NCI-H524 (cell line): ENCODE results near the gene CLN6.
"Not testable (repeated sequence)": the region's sequence is repeated elsewhere in the genome, so short reads cannot be mapped to it uniquely, and the experiment has no call there.

Experiments
- DNase-seq, 2 experiments: peaks; one replicate each; lab custom pipeline; 2025; lab: John Stamatoyannopoulos, UW

The CLN6 gene

DNA sequence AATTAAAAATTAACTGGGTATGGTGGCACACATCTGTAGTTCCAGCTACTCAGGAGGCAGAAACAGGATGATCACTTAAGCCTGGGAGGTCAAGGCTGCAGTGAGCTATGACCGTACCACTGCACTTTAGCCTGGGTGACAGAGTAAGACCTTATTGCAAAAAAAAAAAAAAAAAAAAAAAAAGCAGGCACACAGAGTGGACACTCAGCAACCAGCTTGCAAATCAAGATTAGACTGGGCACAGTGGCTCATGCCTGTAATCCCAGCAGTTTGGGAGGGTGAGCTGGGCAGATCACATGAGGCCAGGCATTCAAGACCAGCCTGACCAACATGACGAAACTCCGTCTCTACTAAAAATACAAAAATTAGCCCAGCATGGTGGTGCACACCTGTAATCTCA is 5.4 kb downstream of the CLN6 start:
- no peak for DNase-seq

- DNase-seq = peak in 1 of 2 experiments; percentile 32
Measured at GRCh38 chr15:68223171-68223570, 6.4 kb downstream of the CLN6 start.

DNA sequence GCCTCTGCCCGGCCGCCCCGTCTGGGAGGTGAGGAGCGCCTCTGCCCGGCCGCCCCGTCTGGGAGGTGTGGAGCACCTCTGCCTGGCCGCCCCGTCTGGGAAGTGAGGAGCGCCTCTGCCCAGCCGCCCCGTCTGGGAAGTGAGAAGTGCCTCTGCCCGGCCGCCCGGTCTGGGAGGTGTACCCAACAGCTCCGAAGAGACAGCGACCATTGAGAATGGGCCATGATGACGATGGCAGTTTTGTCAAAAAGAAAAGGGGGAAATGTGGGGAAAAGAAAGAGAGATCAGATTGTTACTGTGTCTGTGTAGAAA is 7.1 kb downstream of the CLN6 start:
- DNase-seq = not testable (repeated sequence)

- DNase-seq = not testable (repeated sequence)
Measured at GRCh38 chr15:68221530-68222431, 7.7 kb downstream of the CLN6 start.

- DNase-seq = no peak
Measured at GRCh38 chr15:68220967-68221366, 8.6 kb downstream of the CLN6 start.

DNA sequence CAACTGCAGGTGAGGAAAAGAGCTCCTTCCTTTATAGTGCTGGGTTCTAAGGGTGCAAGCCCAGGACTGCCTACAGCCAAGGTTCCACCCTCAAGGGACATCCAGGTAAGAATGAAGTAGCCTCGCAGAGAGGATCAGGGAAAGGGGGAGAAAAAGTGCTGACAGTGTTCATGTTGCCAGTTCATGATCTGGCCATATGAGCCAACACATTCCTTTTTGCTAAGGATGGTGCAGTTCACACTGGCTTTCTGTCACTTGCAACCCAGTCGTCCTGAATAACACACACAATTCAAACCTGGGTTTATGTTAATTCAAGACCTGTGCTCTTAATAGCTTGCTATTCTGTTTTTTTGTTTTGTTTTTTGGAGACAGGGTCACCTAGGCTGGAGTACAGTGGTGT is 9.0 kb downstream of the CLN6 start:
- no peak for DNase-seq

GRCh38 chr15:68218847-68219798 is 10.4 kb downstream of the CLN6 start:
- DNase-seq = no peak

DNA sequence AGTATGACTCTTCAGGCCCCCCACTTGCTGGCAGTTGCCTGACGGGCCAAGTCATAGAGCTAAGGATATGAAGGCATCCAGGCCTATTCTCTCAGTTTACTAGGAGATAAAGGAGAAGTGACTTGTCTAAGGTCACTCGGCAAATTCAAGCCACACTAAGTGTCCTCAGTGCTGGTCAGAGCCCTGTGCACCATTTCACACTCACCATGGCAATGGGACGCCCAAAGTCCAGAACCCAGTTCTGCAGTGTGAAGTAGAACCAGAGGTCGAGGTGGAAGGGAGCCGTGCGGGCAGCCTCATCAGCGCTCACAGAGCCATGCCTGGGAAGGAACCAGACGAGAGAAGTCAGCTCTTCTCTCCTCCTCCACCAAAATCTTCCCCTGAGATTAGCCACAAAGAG is 11.2 kb downstream of the CLN6 start:
- no peak for DNase-seq

- no peak for DNase-seq
Measured at GRCh38 chr15:68217341-68217740, 12.2 kb downstream of the CLN6 start.

DNA sequence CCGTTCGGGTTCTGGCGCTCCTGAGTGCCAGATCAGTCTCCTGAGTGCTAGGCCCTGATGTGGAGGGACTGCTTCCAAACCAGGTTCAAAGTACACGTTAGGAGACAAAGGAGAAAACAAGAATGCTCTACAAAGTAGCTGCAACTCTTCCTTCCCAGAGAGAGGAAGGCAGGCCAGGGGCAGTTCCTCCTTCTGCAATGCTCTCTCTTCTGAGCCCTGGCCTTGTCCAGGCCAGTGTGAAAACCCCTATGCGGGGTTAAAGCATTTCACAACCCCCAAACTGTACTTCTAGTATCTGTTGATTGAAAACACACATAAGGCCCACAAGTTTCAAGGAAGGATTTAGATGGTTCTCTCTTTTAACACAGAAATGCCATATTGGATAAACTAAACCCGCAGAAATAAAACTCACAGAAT is 14.7 kb downstream of the CLN6 start:
- no peak for DNase-seq

DNA sequence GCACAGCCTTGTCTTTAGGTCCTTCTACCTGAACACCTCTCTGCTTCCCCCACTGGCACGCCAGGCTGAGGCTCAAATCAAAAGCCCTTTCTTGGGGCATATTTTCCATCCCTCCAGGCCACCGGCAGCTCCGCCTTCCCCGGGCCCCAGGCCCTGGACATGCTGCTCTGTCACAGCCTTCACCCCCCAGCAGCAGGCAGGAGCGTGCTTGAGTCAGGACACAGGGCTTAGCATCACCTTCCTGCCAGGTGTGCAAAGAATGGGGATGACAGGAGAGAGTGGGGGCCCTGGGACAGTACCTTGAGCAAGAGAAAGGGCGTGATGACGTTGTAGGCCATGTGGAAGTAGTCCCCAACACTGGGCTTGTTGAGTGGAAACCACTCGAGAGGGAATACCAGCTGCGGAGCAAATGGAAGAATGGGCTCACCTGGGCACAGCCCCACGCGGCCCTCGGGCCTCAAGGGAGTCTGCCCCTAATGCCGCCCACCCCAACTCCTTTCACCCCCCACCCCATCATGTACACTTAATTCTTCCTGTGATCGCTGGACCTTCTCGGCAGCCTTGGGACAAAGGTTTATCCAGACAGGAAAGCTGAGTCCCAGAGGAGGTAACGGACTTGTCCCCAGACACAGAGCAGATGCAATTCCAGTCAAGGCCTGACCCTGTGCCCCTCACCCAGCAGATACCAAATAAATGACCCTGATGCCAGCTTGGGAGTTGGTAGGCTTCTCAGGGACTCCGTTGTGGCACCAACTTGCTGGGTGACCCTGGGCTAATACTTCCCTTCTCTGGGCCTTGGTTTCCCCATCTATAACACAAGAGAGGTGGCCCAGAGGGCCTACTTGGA is 15.3 kb downstream of the CLN6 start:
- no peak for DNase-seq

DNA sequence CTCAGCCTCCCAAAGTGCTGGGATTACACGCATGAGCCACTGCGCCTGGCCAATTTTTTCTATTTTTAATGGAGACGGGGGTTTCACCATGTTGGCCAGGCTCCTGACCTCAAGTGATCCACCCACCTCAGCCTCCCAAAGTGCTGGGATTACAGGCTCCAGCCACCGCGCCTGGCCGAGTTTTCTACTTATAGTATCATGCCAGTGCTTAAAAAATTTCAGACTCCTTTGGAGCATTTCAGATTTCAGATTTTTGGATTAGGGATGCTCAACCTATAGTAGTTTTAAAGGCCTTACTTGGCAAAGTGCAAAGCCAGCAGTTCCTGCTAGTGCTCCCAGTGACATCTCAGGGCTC is 16.1 kb downstream of the CLN6 start:
- not testable (repeated sequence) for DNase-seq

- no peak for DNase-seq
Measured at GRCh38 chr15:68211656-68212320, 17.7 kb downstream of the CLN6 start.

DNA sequence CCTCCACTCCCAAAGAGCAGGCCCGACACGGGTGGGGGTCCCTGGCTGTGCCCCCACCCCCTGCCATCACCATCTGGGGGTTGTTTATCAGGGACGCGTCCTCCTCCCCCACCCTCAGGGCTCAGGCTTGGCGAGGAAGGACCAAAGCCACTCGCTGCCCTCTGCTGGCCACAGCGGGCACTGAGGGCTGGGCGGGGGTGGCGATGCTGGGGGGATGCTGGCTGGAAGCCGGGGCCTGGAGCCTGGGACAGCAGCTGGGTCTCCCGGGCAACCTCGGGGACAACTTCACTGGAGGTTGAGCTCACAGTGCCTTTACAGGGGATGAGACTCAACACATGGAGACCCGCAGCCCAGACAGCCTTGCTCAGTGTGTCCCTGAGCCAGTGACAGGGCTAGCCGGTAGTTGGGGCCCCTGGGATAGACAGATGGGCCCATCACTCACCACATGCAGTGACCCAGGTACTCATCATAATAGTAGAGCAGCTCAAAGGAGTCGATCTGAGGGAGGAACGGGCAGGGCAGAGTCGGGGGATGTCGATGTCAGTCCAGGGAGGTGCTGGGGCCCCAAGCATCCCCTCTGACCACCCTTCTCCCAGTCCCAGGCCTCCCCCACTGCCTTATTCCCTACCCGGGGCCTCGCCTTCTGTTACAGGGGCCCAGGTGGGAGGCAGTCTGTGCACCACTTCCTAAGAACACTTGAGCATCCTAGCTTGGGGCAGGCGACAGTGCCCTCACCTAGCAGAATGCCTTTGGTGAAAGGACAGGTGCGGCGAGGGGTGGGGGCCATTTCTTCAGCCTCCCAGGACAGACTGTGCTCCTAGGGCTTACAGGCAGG is 18.5 kb downstream of the CLN6 start:
- peak; percentile 82 to 90 for DNase-seq

DNA sequence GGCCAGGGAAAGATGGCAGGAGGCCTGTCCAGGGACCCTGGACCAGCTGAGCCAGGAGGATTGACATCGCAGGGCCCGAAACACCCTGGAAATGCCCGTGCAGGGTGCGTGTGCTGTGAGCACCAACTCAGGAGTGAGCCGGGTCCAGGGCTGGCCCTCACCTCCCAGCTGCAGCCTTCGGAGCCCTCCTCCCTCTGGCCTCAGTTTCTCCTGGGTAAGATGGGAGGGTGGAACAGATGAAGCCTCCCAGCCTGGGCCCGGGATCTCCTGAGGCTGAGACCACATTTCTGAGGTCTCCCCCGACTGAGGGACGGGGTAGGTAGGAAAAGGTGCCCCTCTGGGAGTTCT is 19.1 kb downstream of the CLN6 start:
- DNase-seq = no peak

GRCh38 chr15:68209735-68210408 is 19.7 kb downstream of the CLN6 start:
- no peak for DNase-seq

DNA sequence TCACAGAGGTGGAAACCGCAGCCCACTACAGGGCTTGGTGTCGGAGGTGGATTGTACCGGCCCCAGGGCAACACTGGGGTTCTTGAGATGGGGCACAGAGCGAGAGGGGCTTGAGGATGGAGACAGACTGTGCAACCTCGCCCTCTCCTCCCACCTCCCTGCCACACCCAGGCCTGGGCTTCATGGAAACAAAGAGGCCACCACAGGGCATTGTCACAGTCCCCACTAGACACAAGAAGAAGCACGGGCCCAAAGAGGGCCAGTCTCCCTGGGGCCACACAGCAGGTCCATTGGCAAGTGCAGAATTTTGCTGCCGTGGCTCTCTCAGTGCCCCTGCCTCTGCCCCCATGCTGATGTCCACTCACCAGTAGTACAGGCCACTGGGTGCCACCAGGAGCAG is 20.3 kb downstream of the CLN6 start:
- DNase-seq = no peak

GRCh38 chr15:68208636-68209240 is 20.8 kb downstream of the CLN6 start:
- no peak for DNase-seq

GRCh38 chr15:68208136-68208535 is 21.4 kb downstream of the CLN6 start:
- DNase-seq = no peak
